Brain microvascular endothelial cell (primary cell): Measurements from ENCODE around the gene RPS6KC1.
"Not testable (repeated sequence)": the region's sequence is repeated elsewhere in the genome, so short reads cannot be mapped to it uniquely, and the experiment has no call there.

ENCODE experiments used
- DNase-seq: peaks from one replicate; pipeline ENCODE4 v3.0.0-alpha.2; 2020
- H3K27ac ChIP-seq: fragments of 250-450 bp; sonication (Bioruptor Pico); 2 replicates; pipeline ENCODE4 v1.5.1; 2020; ENCODE audit warnings: mild to moderate bottlenecking, moderate library complexity
- H3K27me3 ChIP-seq: fragments of 250-450 bp; sonication (Bioruptor Pico); replicated peaks from 2 replicates; pipeline ENCODE4 v1.5.1; 2020; ENCODE audit warnings: mild to moderate bottlenecking
- H3K36me3 ChIP-seq: fragments of 250-450 bp; sonication (Bioruptor Pico); replicated peaks from 2 replicates; pipeline ENCODE4 v1.5.1; 2020; ENCODE audit warnings: mild to moderate bottlenecking
- H3K4me3 ChIP-seq: 2 replicates; pipeline ENCODE4 v1.5.1; 2011; ENCODE audit warnings: low read depth, mild to moderate bottlenecking, control low read depth, low read length, moderate library complexity
- CTCF ChIP-seq: IDR thresholded peaks from 2 replicates; pipeline ENCODE4 v1.5.1; 2011; ENCODE audit warnings: low read depth, mild to moderate bottlenecking, moderate library complexity, low read length, control low read depth, inconsistent platforms; ENCODE audit errors: missing control alignments
- in situ Hi-C: cut with HindIII; loops from 2 replicates; pipeline ENCODE4 v1.10.0; 2017; ENCODE audit warnings: low sequenced_read_pairs, low pct_ligation_motif_present

The RPS6KC1 gene

DNA sequence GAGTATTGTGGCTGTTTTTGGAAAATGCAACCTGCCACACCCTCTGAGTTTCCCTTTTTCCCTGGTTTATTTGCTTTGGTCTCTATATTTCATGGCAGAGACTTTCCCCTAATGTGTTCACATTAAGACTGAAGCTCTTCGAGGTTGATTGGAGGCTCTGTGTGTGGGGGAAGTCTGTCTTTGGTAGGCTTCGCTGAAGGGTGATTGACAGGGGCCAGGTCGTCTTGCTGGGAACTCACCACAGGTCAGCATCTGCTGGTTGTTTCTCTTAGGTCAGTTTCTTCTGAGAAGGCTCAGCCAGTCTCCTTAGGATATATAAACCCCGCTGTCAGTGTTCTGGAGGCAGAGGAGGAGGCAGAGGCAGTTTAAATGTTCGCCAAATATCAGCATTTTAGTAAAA, 249.4 kb downstream of the RPS6KC1 start:
- DNase-seq: no peak
- Histone ChIP-seq H3K27me3 (no peaks in the 10 kb centered on the region), H3K27ac (no peak overlapping the region), H3K36me3 (no peaks in the 10 kb centered on the region), H3K4me3 (no peak overlapping the region)
- no peak for TF ChIP-seq CTCF
- in situ Hi-C loops: no loop called here

DNA sequence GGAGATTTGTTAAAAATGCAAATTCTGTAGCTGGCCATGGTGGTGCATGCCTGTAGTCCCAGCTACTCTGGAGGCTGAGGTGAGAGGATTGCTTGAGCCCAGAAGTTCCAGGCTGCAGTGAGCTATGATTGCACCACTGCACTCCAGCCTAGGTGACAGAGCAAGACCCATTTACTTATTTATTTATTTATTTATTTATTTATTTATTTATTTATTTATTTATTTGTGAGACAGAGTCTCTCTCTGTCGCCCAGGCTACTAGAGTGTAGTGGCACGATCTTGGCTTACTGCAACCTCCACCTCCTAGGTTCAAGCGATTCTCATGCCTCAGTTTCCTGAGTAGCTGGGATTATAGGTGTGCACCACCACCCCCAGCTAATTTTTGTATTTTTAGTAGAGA, 250.5 kb downstream of the RPS6KC1 start:
- H3K27ac ChIP-seq, H3K4me3 ChIP-seq, H3K36me3 ChIP-seq, in situ Hi-C loops, DNase-seq, H3K27me3 ChIP-seq: not testable (repeated sequence)

- no peaks in the 10 kb centered on the region for H3K27me3 ChIP-seq
- H3K27ac ChIP-seq: no peak overlapping the region
- in situ Hi-C loops: no loop called here
- H3K36me3 ChIP-seq: no peaks in the 10 kb centered on the region
- TF ChIP-seq CTCF: no peak
- DNase-seq: no peak
- no peak overlapping the region for H3K4me3 ChIP-seq
Observed at GRCh38 chr1:213303286-213303685, 252.2 kb downstream of the RPS6KC1 start.

- no peaks in the 10 kb centered on the region for H3K36me3 ChIP-seq
- DNase-seq: no peak
- H3K27me3 ChIP-seq: no peaks in the 10 kb centered on the region
- TF ChIP-seq CTCF: no peak
- H3K27ac ChIP-seq: no peak overlapping the region
- H3K4me3 ChIP-seq: no peak overlapping the region
- in situ Hi-C loops: no loop called here
Observed at GRCh38 chr1:213315571-213315970, 264.5 kb downstream of the RPS6KC1 start.

GRCh38 chr1:213318458-213318857, 267.4 kb downstream of the RPS6KC1 start:
- in situ Hi-C loops, DNase-seq, H3K4me3 ChIP-seq, H3K27ac ChIP-seq, H3K36me3 ChIP-seq, H3K27me3 ChIP-seq: not testable (repeated sequence)

- Histone ChIP-seq H3K27me3 (no peaks in the 10 kb centered on the region), H3K4me3 (no peak overlapping the region), H3K27ac (no peak overlapping the region), H3K36me3 (no peaks in the 10 kb centered on the region)
- no peak for TF ChIP-seq CTCF
- in situ Hi-C loops: no loop called here
- no peak for DNase-seq
Observed at GRCh38 chr1:213320191-213320870, 269.3 kb downstream of the RPS6KC1 start.
